ENCODE measurements around the gene TLR2. TPM values are rescaled to one million over a fixed set of nuclear protein-coding genes. Genes with fewer than 3 reads are reported as not detected.
A peak's percentile ranks its signal among the peaks of the same experiment; 100 is the strongest.

TLR2 gene
- total RNA-seq, 4 donors from 2014 or later, result 8.4 to 13.1 (median 10.1) TPM

GRCh38 chr4:153735906-153736461 lies 51.9 kb downstream of the TLR2 start:
- H3K36me3 ChIP-seq, result no peaks in the 10 kb centered on the region
- H3K4me1 ChIP-seq, result no peaks in the 10 kb centered on the region
- H3K4me3 ChIP-seq, result no peak overlapping the region
- no peaks in the 10 kb centered on the region for H3K27me3 ChIP-seq
- no peaks in the 10 kb centered on the region for H3K9me3 ChIP-seq
- TF ChIP-seq POLR2AphosphoS5 (IDR thresholded peaks at IDR 0.05), result no peak
- TF ChIP-seq EP300 (IDR thresholded peaks at IDR 0.05), result no peak
- TF ChIP-seq, protein P1, sequence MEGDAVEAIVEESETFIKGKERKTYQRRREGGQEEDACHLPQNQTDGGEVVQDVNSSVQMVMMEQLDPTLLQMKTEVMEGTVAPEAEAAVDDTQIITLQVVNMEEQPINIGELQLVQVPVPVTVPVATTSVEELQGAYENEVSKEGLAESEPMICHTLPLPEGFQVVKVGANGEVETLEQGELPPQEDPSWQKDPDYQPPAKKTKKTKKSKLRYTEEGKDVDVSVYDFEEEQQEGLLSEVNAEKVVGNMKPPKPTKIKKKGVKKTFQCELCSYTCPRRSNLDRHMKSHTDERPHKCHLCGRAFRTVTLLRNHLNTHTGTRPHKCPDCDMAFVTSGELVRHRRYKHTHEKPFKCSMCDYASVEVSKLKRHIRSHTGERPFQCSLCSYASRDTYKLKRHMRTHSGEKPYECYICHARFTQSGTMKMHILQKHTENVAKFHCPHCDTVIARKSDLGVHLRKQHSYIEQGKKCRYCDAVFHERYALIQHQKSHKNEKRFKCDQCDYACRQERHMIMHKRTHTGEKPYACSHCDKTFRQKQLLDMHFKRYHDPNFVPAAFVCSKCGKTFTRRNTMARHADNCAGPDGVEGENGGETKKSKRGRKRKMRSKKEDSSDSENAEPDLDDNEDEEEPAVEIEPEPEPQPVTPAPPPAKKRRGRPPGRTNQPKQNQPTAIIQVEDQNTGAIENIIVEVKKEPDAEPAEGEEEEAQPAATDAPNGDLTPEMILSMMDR (IDR thresholded peaks at IDR 0.05), result no peak
- TF ChIP-seq POLR2A (IDR thresholded peaks at IDR 0.05), result no peak
- no peak for DNase-seq (ENCODE audit: low spot score in 2 of 2)
- H3K27ac ChIP-seq, result no peak overlapping the region

DNA sequence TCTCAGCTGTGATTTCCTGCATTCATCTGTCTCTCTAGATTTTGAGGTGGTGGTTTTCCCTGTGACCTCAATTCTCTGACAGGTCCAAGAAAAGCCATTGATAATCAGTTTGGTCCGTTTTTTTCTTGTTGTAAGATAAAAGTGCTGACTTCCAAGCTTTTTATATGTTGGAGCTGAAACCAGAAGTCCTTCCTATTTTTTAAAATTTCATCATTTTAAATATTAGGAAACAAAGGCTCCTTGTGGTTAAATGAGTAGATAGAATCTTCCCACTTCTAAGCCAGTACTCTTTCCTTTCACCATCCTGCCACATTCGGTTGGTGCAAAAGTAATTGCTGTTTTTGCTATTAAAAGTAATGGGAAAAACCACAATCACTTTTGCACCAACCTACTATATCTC lies 57.5 kb downstream of the TLR2 start:
- DNase-seq (ENCODE audit: low spot score in 2 of 2), result no peak
- Histone ChIP-seq H3K36me3 (no peaks in the 10 kb centered on the region), H3K27ac (no peak overlapping the region), H3K4me3 (no peak overlapping the region), H3K9me3 (no peaks in the 10 kb centered on the region), H3K27me3 (no peaks in the 10 kb centered on the region), H3K4me1 (no peaks in the 10 kb centered on the region)
- 85% methylated on average over 2 of the region's 2 CpGs for WGBS
- TF ChIP-seq EP300 (IDR thresholded peaks at IDR 0.05) (no peak), POLR2AphosphoS5 (IDR thresholded peaks at IDR 0.05) (no peak), POLR2A (IDR thresholded peaks at IDR 0.05) (no peak)
- TF ChIP-seq, protein P1 (IDR thresholded peaks at IDR 0.05), result no peak

DNA sequence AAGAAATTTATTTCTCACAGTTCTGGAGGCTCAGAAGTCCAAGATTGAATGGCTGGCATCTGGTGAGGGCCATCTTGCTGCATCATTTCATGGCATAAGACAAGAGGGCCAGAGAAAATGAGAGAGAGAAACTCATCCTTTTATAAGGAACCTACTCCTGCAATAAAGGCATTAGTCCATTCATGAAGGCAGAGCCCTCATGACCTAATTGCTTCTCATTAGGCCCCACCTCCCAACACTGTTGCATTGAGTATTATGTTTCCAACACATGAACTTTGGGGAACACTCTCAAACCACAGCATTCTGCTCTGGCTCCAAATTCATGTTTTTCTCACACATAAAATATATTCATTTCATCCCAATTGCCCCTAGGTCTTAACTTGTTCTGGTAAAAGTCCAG lies 61.6 kb downstream of the TLR2 start:
- no peak for DNase-seq (ENCODE audit: low spot score in 2 of 2)
- Histone ChIP-seq H3K27ac (no peak overlapping the region), H3K27me3 (no peaks in the 10 kb centered on the region), H3K4me1 (peaks cover 24% of the 10 kb centered on the region), H3K36me3 (no peaks in the 10 kb centered on the region), H3K4me3 (no peak overlapping the region), H3K9me3 (no peaks in the 10 kb centered on the region)
- no peak for TF ChIP-seq POLR2A (IDR thresholded peaks at IDR 0.05)
- TF ChIP-seq, protein P1 (IDR thresholded peaks at IDR 0.05), result no peak

DNA sequence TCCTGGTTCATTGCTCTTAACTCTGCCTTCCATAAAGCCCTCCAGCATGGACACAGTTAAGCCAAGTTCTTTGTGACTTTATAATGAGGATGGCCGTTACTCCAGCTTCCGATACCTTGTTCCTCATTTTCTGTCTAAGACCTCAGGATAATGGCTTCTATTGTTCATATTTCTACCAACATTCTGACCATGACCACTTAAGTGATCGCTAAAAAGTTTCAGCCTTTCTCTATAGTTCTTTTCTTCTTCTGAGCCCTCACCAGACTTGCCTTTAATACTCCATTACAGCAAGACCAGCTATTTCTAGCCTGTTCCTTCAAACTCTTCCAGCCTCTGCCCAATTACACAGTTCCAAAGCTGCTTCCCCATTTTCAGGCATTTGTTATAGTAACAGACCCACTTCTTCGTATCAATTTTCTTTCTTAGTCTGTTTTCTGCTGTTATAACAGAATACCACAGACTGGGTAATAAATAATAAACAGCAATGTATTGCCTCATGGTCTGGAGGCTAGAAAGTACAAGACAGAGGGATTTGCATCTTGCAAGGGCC lies 63.4 kb downstream of the TLR2 start:
- DNase-seq (ENCODE audit: low spot score in 2 of 2), result no peak
- Histone ChIP-seq H3K4me3 (no peak overlapping the region), H3K27me3 (no peaks in the 10 kb centered on the region), H3K9me3 (no peaks in the 10 kb centered on the region), H3K27ac (peak overlapping the region; percentile 57), H3K36me3 (no peaks in the 10 kb centered on the region), H3K4me1 (peaks cover 24% of the 10 kb centered on the region)
- 83% methylated on average over 4 of the region's 4 CpGs for WGBS
- no peak for TF ChIP-seq POLR2A (IDR thresholded peaks at IDR 0.05)
- TF ChIP-seq EP300 (IDR thresholded peaks at IDR 0.05), result no peak
- TF ChIP-seq, protein P1 (IDR thresholded peaks at IDR 0.05), result no peak
- no peak for TF ChIP-seq POLR2AphosphoS5 (IDR thresholded peaks at IDR 0.05)

DNA sequence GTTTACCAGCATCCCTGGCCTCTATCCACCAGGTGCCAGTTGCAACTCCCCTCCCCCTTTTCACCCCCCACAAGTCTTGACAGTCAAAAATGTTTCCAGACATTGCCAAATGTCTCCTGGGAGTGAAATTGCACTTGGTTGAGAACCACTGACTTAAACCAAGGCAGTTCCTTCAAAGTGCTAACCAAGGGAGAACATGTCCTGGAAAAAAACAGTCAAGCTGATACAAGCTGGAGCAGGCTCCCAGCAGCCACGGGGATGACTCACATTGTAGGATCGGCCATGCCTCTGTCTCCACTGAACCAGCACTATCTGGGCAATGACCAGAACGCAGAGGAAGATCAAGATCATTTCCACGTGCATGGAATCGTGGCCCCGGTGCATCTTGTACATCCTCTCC lies 64.3 kb downstream of the TLR2 start:
- TF ChIP-seq EP300 (IDR thresholded peaks at IDR 0.05) (no peak), POLR2AphosphoS5 (IDR thresholded peaks at IDR 0.05) (peak in 2 of 3 donors; percentile 34 to 56)
- Histone ChIP-seq H3K4me3 (no peak overlapping the region), H3K36me3 (no peaks in the 10 kb centered on the region), H3K27me3 (no peaks in the 10 kb centered on the region), H3K9me3 (no peaks in the 10 kb centered on the region), H3K27ac (peak overlapping the region; percentile 57), H3K4me1 (peaks cover 24% of the 10 kb centered on the region)
- 22% methylated on average over 6 of the region's 6 CpGs for whole genome bisulfite sequencing
- no peak for DNase-seq (ENCODE audit: low spot score in 2 of 2)

Measured in suprapubic skin (tissue), 4 donors.